HG02852 (cell line): ENCODE data around the gene MREG.
A peak's percentile ranks its signal among the peaks of the same experiment; 100 is the strongest.
"Not testable (repeated sequence)": the region's sequence is repeated elsewhere in the genome, so short reads cannot be mapped to it uniquely, and the experiment has no call there.

Experiments
- ATAC-seq: cut with Tn5 transposase; IDR thresholded peaks from one replicate; pipeline ENCODE4 v1.9.1; 2021; ENCODE audit warnings: mild to moderate bottlenecking, moderate library complexity; ENCODE audit not compliant: unreplicated experiment

MREG gene

GRCh38 chr2:215994911-215995310 lies 18.4 kb downstream of the MREG start:
- ATAC-seq: no peak

- ATAC-seq: not testable (repeated sequence)
These were observed 24.7 kb downstream of the MREG start for GRCh38 chr2:215988556-215989207.

- no peak for ATAC-seq
These were observed 28.1 kb downstream of the MREG start for GRCh38 chr2:215985257-215985656.

GRCh38 chr2:215984661-215985060 lies 28.7 kb downstream of the MREG start:
- no peak for ATAC-seq

GRCh38 chr2:215983581-215984351 lies 29.6 kb downstream of the MREG start:
- peak; percentile 41 for ATAC-seq

- ATAC-seq: peak; percentile 74
These were observed 30.9 kb downstream of the MREG start for GRCh38 chr2:215982465-215982875.

GRCh38 chr2:215981115-215981514 lies 32.2 kb downstream of the MREG start:
- ATAC-seq: no peak

GRCh38 chr2:215979620-215980019 lies 33.7 kb downstream of the MREG start:
- ATAC-seq: peak; percentile 61

GRCh38 chr2:215974700-215975429 lies 38.5 kb downstream of the MREG start:
- ATAC-seq: no peak

- no peak for ATAC-seq
These were observed 39.2 kb downstream of the MREG start for GRCh38 chr2:215973954-215974699.

- ATAC-seq: no peak
These were observed 40.1 kb downstream of the MREG start for GRCh38 chr2:215973145-215973792.

GRCh38 chr2:215971671-215972070 lies 41.7 kb downstream of the MREG start:
- no peak for ATAC-seq

GRCh38 chr2:215970894-215971293 lies 42.5 kb downstream of the MREG start:
- ATAC-seq: not testable (repeated sequence)

GRCh38 chr2:215970425-215970824 lies 42.9 kb downstream of the MREG start:
- ATAC-seq: no peak

GRCh38 chr2:215969131-215969841 lies 44.1 kb downstream of the MREG start:
- no peak for ATAC-seq

GRCh38 chr2:215968499-215968898 lies 44.9 kb downstream of the MREG start:
- no peak for ATAC-seq

- no peak for ATAC-seq
These were observed 45.6 kb downstream of the MREG start for GRCh38 chr2:215967590-215968378.

GRCh38 chr2:215966951-215967350 lies 46.4 kb downstream of the MREG start:
- ATAC-seq: no peak

GRCh38 chr2:215966274-215966673 lies 47.1 kb downstream of the MREG start:
- no peak for ATAC-seq
